GM21619 (cell line): ENCODE measurements around the gene GCG.

Experiments
- ATAC-seq: cut with Tn5 transposase; IDR thresholded peaks from one replicate; pipeline ENCODE4 v1.9.1; 2021; ENCODE audit not compliant: unreplicated experiment

The GCG gene

DNA sequence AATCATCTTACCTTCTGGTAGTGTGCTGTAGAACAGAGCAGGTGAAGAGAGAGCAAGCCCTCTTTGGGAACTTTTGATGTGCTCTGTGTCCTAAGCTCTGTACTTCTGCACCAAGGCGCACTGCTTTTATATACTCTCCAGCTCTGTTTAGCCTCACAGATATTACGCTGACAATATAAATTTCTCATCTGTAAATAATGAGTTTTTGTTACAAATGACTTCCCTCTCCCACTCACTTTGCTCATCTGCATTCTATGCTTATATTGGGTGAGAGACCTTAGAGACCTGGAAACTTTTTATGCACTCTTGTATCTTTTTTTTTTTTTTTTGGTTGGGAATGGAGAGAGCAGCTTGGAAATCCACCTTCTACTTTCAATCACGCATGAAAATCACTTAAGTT is at the start of gene GCG:
Gene GCG, minus strand, starts transcription at position 101 of the 400 bp plus-strand sequence. CDS start 3,069 bp downstream, outside the sequence.
- ATAC-seq = no peak

DNA sequence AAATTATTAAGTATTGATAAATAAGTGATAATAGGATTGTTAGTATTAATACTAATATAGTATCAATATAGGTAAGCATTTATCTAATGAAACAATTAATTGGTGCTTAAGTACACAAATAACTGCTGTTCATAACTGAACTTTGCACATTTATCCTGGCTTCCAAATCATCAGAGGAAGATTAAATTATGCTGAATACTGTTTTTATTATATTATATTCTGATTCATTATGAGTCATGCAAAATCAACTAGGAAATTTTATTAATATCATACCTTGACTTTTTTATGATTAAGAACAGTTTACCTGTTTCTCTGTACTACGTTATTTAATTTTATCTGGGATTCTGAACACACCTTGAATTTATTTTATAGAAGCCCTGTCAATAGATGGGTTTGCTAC is 48.6 kb upstream of the GCG start:
- no peak for ATAC-seq

GRCh38 chr2:162199913-162200312 is 47.9 kb upstream of the GCG start:
- no peak for ATAC-seq

DNA sequence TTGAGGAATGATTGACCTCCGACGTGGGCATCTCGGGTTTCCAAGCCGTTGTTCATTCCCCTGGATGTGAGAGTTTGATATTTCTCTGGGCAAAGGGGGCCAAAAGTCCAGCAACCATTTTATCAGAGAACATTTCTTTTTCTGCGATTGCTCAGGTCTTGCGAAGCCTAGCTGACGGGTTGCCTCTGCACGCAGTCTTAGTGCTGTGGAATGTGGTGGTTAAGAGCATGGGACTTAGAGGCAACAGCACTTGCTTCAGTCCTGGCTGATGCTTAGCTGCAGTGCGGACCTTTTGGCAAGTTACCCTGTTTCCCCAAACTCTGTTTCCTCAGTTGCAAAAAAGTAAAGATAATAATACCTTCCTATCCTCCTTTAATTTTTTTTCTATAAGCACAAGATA is 46.2 kb upstream of the GCG start:
- no peak for ATAC-seq

GRCh38 chr2:162197069-162197825 is 45.2 kb upstream of the GCG start:
- ATAC-seq = no peak

GRCh38 chr2:162196638-162197037 is 44.6 kb upstream of the GCG start:
- ATAC-seq = no peak

GRCh38 chr2:162188451-162188850 is 36.4 kb upstream of the GCG start:
- no peak for ATAC-seq

GRCh38 chr2:162185541-162186232 is 33.6 kb upstream of the GCG start:
- ATAC-seq = no peak

DNA sequence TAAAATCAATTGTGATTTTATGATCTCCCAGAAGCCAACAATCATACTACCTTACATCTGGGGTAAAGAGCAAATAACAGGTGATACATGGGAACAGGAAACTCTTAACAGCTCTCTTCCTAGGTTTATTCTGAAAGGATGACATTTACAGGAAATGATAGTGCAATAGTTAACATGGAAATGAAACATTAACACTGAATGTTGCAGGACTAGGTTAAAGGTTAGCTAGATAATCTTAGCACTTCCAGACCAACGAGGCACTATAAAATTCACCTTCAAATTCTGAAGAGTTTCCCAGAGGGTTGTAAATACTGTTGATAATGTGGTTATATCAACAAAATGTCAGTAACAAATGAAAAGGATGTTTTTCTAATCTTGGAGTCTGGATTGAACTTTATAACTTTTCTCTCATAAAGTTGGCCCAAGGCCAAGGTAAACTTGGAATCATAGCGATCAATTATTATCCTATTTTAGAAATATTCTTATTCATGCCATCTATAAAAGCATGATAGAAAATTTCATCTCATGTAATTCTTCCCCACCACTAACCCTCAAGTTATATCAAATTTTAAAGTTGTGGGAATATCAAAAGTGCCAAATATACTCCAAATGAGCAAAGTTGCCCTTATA is 32.9 kb upstream of the GCG start:
- ATAC-seq = no peak

GRCh38 chr2:162184359-162184758 is 32.3 kb upstream of the GCG start:
- no peak for ATAC-seq

DNA sequence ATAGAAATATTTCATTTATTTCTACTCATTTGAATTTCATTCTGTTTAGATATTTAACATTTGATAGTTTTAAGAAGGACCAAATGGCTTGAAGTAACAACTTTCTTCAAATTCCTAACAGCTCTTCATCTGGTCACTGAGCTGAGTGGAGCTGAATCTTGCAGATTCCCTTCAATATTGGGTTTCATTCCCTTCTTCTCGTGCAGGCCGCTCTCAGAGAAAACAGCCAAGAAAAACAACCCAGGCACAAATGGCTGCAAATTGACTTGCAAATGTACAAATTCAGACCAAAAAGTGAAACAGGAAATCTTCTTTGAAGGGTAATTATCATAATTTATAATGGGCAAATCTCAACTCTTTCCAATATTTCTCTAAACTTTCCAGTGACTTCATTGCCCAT is 30.3 kb upstream of the GCG start:
- no peak for ATAC-seq

GRCh38 chr2:162177301-162177700 is 25.3 kb upstream of the GCG start:
- no peak for ATAC-seq

GRCh38 chr2:162175714-162176113 is 23.7 kb upstream of the GCG start:
- no peak for ATAC-seq

DNA sequence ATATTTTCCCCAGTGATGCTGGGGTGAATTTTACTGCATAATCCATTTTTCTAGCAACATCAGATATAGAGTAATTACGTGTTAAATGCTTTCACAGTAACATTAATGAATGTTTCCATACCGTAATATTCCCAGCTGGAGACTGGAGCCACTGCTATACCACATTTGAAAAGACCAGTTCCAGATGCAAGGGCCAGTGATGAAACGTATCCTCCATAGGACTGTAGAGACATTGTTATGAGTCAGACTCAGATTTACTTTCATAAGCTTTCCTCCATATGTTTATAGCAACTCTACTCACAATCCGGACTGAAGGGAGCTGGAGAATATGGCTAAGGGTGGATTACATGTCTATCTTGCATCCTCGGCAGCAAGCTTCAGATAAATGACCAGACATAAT is 22.7 kb upstream of the GCG start:
- ATAC-seq = no peak

DNA sequence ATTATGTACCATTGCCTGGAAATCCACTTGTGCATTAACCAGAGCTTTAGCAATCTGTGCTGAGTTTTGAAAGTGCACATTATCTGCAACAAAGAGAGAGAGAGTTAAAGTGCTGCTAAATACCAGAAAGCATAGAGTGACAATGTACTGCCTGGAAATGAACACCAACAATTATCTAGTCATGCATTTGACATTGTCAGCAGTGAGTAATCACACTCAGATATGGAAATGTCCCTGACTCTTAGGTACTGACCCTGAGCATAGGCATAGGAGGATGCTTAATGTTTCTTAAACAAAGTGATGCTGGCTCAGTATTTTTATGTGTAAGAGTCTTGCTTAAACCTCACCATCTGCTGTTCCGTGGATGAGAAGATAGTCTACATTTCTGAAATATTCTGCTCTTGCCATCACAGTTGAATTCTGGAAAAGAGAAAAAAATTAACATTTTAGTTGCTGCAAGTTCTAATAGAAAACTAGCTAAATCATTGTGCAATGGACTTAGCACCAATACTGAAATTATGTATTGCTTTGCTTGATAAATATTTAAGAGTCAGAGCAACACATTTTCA is 20.8 kb upstream of the GCG start:
- no peak for ATAC-seq

DNA sequence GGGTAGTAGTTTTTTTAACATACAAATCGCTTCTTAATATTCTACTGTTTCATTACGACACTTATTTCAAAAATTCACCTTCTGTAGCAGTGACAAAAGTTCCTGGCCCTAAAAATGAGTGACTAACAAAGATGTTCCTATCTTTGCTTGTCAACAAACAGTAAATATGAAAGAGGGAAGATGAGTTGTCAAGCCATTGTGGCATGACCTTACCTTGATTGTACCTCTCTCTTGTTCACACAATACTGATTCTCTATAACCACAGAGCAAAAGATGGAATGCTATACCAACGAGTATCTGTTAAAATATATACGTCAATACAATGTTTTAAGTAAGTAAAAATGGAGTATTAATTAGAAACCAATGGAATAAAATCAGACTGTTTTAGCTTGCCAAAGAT is 14.7 kb upstream of the GCG start:
- ATAC-seq = no peak

DNA sequence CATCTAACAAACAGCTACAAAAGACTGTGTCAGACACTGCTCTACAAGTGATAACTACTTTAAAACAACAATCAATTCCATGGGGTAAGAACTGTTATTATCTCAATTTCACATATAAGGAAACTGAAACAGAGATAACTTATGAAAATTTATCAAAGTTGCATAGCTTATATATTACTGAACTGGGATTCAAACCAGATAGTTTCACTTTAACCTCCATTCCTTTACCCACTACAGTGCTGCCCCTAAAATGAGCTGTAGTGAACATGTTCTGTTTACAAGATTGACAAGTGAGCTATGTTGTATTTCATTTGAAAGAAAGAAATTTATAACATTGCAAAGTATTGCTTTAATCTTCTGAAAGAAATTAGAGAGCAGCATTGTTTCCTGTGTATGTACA is 14.1 kb upstream of the GCG start:
- no peak for ATAC-seq

GRCh38 chr2:162164802-162165201 is 12.8 kb upstream of the GCG start:
- ATAC-seq = no peak

DNA sequence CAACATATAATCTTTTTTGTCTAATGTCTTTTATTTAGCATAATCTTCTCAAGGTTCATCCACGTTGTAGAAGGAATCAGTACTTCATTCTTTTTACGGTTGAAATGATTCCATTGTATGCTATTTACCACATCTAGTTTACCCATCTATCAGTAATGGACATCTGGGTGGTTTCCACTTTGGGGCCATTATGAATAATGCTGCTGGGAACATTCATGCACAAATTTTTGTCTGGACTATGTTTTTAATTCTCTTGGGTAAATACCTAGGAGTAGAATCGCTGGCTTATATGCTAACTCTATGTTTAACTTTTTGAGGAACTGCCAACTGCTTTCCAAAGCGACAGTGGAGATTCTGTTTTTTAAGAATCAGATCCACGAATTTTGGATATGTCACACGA is 7.4 kb upstream of the GCG start:
- ATAC-seq = no peak

- no peak for ATAC-seq
Measured at GRCh38 chr2:162156149-162156548, 4.1 kb upstream of the GCG start.

GRCh38 chr2:162155093-162155492 is 3.0 kb upstream of the GCG start:
- no peak for ATAC-seq
